OCI-LY1 (cell line): ENCODE data around the gene PCYT1A.

Experiments
- EZH2 ChIP-seq: fragments of 200-600 bp; sonication (generic), shearing (Covaris generic); IDR thresholded peaks from 2 replicates; pipeline ENCODE4 v1.8.0; 2017; ENCODE audit warnings: borderline replicate concordance, mixed run types, mild to moderate bottlenecking, antibody characterized with exemption, low read length, moderate library complexity, mixed read lengths
- TF ChIP-seq, protein P1 (sequence below): fragments of 200-600 bp; sonication (generic), shearing (Covaris generic); IDR thresholded peaks from 2 replicates; pipeline ENCODE4 v1.5.1; 2017; ENCODE audit warnings: mild to moderate bottlenecking, antibody characterized with exemption, low read length, moderate library complexity, mixed read lengths

GRCh38 chr3:196255776-196256175 lies 31.8 kb downstream of the PCYT1A start:
- TF ChIP-seq, protein P1, sequence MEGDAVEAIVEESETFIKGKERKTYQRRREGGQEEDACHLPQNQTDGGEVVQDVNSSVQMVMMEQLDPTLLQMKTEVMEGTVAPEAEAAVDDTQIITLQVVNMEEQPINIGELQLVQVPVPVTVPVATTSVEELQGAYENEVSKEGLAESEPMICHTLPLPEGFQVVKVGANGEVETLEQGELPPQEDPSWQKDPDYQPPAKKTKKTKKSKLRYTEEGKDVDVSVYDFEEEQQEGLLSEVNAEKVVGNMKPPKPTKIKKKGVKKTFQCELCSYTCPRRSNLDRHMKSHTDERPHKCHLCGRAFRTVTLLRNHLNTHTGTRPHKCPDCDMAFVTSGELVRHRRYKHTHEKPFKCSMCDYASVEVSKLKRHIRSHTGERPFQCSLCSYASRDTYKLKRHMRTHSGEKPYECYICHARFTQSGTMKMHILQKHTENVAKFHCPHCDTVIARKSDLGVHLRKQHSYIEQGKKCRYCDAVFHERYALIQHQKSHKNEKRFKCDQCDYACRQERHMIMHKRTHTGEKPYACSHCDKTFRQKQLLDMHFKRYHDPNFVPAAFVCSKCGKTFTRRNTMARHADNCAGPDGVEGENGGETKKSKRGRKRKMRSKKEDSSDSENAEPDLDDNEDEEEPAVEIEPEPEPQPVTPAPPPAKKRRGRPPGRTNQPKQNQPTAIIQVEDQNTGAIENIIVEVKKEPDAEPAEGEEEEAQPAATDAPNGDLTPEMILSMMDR, result no peak
- no peak for TF ChIP-seq EZH2
